Astrocyte (in vitro differentiated cells and primary cell): ENCODE measurements around the gene GMPR.

Experiments used
- EZH2 ChIP-seq: IDR thresholded peaks from 2 replicates; pipeline ENCODE4 v1.6.1; 2012; ENCODE audit warnings: mild to moderate bottlenecking, low read length, inconsistent platforms; ENCODE audit not compliant: insufficient read depth
- TF ChIP-seq, protein P1 (sequence below): IDR thresholded peaks from 2 replicates; pipeline ENCODE4 v1.5.1; 2011; ENCODE audit warnings: low read depth, mild to moderate bottlenecking, inconsistent platforms, low read length, moderate library complexity; ENCODE audit not compliant: insufficient read depth

DNA sequence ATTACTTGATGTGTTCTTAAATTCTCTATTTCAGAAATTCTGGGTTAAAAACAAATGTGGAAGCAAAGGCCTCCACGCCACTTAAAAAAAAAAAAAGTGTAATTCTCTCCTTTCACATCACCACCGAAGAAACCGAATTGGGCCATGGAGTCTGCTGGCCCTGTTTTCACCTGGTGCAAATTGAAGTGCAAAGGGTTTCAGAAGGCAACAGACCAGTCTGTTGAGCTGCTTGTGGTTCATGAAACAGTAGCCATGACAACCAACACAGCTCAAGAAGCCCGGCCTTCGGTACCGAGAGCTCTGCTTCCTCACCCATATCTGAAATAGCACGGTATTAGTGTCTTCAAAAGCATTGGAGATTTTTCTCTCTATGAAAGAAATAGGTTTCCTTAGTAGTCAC lies 63.1 kb downstream of the GMPR start:
- TF ChIP-seq, protein P1, sequence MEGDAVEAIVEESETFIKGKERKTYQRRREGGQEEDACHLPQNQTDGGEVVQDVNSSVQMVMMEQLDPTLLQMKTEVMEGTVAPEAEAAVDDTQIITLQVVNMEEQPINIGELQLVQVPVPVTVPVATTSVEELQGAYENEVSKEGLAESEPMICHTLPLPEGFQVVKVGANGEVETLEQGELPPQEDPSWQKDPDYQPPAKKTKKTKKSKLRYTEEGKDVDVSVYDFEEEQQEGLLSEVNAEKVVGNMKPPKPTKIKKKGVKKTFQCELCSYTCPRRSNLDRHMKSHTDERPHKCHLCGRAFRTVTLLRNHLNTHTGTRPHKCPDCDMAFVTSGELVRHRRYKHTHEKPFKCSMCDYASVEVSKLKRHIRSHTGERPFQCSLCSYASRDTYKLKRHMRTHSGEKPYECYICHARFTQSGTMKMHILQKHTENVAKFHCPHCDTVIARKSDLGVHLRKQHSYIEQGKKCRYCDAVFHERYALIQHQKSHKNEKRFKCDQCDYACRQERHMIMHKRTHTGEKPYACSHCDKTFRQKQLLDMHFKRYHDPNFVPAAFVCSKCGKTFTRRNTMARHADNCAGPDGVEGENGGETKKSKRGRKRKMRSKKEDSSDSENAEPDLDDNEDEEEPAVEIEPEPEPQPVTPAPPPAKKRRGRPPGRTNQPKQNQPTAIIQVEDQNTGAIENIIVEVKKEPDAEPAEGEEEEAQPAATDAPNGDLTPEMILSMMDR, result no peak
- no peak for TF ChIP-seq EZH2
